ENCODE measurements around the gene WDR33.

WDR33 gene

GRCh38 chr2:127653421-127654083 lies 157.4 kb downstream of the WDR33 start:
- FAIRE-seq = no peak

GRCh38 chr2:127652786-127653357 lies 158.1 kb downstream of the WDR33 start:
- no peak for FAIRE-seq

DNA sequence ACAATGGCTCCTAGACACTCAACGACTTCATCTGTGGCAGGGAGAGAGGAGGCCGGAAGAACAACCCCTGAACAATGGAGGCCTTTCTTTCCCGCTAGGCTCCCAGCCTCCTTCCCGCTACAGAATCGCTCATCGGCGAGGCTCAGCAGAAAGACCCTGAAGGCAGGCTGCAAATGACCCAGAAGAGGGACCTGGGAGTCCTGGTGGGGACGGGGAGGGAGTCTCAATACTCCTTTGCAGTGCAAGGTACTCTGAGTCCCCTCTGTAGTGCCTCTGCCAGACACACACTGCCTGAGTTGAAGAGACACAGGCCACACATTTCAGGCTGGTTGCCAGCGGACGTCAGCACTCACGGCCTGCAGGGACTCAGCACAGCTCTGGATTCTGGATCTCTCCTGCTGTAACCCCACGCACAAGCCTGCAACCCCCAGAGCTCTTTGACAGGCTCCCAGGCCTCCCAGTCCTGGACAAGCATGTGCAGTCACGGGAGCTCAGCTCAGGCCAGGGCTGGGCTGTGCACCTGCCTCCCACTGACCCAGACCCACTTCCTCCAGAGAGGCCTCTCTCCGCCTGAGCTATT lies 158.9 kb downstream of the WDR33 start:
- FAIRE-seq = no peak

DNA sequence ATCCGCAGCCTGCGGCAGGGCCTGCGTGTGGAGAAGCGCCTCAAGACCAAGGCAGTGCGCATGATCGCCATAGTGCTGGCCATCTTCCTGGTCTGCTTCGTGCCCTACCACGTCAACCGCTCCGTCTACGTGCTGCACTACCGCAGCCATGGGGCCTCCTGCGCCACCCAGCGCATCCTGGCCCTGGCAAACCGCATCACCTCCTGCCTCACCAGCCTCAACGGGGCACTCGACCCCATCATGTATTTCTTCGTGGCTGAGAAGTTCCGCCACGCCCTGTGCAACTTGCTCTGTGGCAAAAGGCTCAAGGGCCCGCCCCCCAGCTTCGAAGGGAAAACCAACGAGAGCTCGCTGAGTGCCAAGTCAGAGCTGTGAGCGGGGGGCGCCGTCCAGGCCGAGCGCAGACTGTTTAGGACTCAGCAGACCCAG lies 159.6 kb downstream of the WDR33 start:
- FAIRE-seq = no peak
